Stimulated activated CD4-positive, alpha-beta T cell treated with anti-CD3 and anti-CD28 coated beads, Interleukin-1b, Interleukin-23, amount 100 ng/mL, for 4 hours (primary cell): Measurements from ENCODE around the gene PIGO.

Source experiments
- DNase-seq, 2 donors: peaks; one replicate each; pipeline ENCODE4 v3.0.0-alpha.2; 2020; ENCODE audit warnings: low read depth in 2 of 2

PIGO gene

GRCh38 chr9:35096035-35096849 is at the start of gene PIGO:
TSS of gene PIGO (minus strand) at chr9:35096591. CDS start at chr9:35095565, 1,026 bp downstream.
- DNase-seq, result peak; percentile 83 to 87

GRCh38 chr9:35142037-35142436 is 45.6 kb upstream of the PIGO start:
- no peak for DNase-seq

- no peak for DNase-seq
Measured at GRCh38 chr9:35140093-35140492, 43.7 kb upstream of the PIGO start.

GRCh38 chr9:35136866-35137265 is 40.5 kb upstream of the PIGO start:
- no peak for DNase-seq

- no peak for DNase-seq
Measured at GRCh38 chr9:35135988-35136387, 39.6 kb upstream of the PIGO start.

GRCh38 chr9:35134920-35135319 is 38.5 kb upstream of the PIGO start:
- no peak for DNase-seq

GRCh38 chr9:35116898-35117551 is 20.6 kb upstream of the PIGO start:
- peak; percentile 66 to 88 for DNase-seq

GRCh38 chr9:35116539-35116897 is 20.1 kb upstream of the PIGO start:
- no peak for DNase-seq

GRCh38 chr9:35115680-35116538 is 19.5 kb upstream of the PIGO start, which contains the start of gene ATOSB:
TSS of gene ATOSB (minus strand) at chr9:35115862. CDS start at chr9:35108274, 7,588 bp downstream.
- DNase-seq, result peak; percentile 74 to 88

- DNase-seq, result no peak
Measured at GRCh38 chr9:35114840-35115628, 18.6 kb upstream of the PIGO start.

- DNase-seq, result peak; percentile 34 to 40
Measured at GRCh38 chr9:35114113-35114839, 17.9 kb upstream of the PIGO start.

- no peak for DNase-seq
Measured at GRCh38 chr9:35112257-35113020, 16.0 kb upstream of the PIGO start.

- DNase-seq, result peak; percentile 93 to 95
Measured at GRCh38 chr9:35111001-35111933, 14.9 kb upstream of the PIGO start.

- DNase-seq, result no peak
Measured at GRCh38 chr9:35110327-35110761, 14.0 kb upstream of the PIGO start.

- no peak for DNase-seq
Measured at GRCh38 chr9:35108946-35109575, 12.7 kb upstream of the PIGO start.

GRCh38 chr9:35108461-35108860 is 12.1 kb upstream of the PIGO start:
- no peak for DNase-seq

- no peak for DNase-seq
Measured at GRCh38 chr9:35107297-35108290, 11.2 kb upstream of the PIGO start.
